ENCODE results near the gene SSC4D.
A peak's percentile ranks its signal among the peaks of the same experiment; 100 is the strongest.

The SSC4D gene

GRCh38 chr7:76428868-76429805 is 19.6 kb upstream of the SSC4D start:
- Histone ChIP-seq H3K27me3 (ENCODE audit: control insufficient read depth in 3 of 3, insufficient read depth in 3 of 3, low read depth in 1 of 3, low read length in 3 of 3) (no peaks in the 10 kb centered on the region), H3K18ac (ENCODE audit: low read length) (no peak overlapping the region), H2AK5ac (ENCODE audit: low read depth, low read length) (no peak overlapping the region), H3K4me1 (ENCODE audit: control insufficient read depth in 2 of 2, insufficient read depth in 1 of 2, low read depth in 1 of 2, low read length in 2 of 2) (no peaks in the 10 kb centered on the region), H2BK12ac (ENCODE audit: low read length) (no peak overlapping the region), H3K9me3 (replicated peaks in 1 of 2; ENCODE audit: control insufficient read depth in 2 of 2, insufficient read depth in 1 of 2, low read depth in 1 of 2, low read length in 2 of 2) (no peaks in the 10 kb centered on the region), H3K4me2 (ENCODE audit: insufficient read depth, low read length, poor library complexity, severe bottlenecking) (no peak overlapping the region), H4K91ac (ENCODE audit: low read depth, low read length, poor library complexity) (peak overlapping the region; percentile 53), H3K4ac (ENCODE audit: low read length) (no peak overlapping the region), H3K9ac (ENCODE audit: low read depth, low read length, poor library complexity) (no peak overlapping the region), H3K27ac (replicated peaks; ENCODE audit: low read length) (no peak overlapping the region), H3K23ac (ENCODE audit: low read depth, low read length, poor library complexity) (no peak overlapping the region), H2BK15ac (ENCODE audit: low read length) (no peak overlapping the region), H2AFZ (ENCODE audit: low read length) (no peak overlapping the region), H3K4me3 (ENCODE audit: low read length in 2 of 2) (no peak overlapping the region), H3K14ac (ENCODE audit: low read length) (no peak overlapping the region), H3K36me3 (replicated peaks in 1 of 2; ENCODE audit: control insufficient read depth in 2 of 2, insufficient read depth in 2 of 2, low read length in 2 of 2) (no peaks in the 10 kb centered on the region), H2BK5ac (ENCODE audit: low read length) (no peak overlapping the region), H4K8ac (ENCODE audit: low read depth, low read length) (no peak overlapping the region), H3K79me1 (ENCODE audit: low read depth, low read length) (no peaks in the 10 kb centered on the region), H2BK120ac (ENCODE audit: low read depth, low read length) (no peak overlapping the region)
- no peak for DNase-seq (ENCODE audit: low spot score)
- no CpG with 5 or more reads among the region's 18 CpGs for WGBS, 2 donors (ENCODE audit: extremely low coverage in 2 of 2, insufficient read length in 2 of 2, insufficient replicate concordance in 1 of 2)

GRCh38 chr7:76428149-76428823 is 18.8 kb upstream of the SSC4D start:
- H3K4me1 ChIP-seq (ENCODE audit: control insufficient read depth in 2 of 2, insufficient read depth in 1 of 2, low read depth in 1 of 2, low read length in 2 of 2), result peaks cover 2 to 6% of the 10 kb centered on the region in 2 donors
- no peak overlapping the region for H2BK5ac ChIP-seq (ENCODE audit: low read length)
- H3K4me3 ChIP-seq (ENCODE audit: low read length in 2 of 2), result no peak overlapping the region
- H2BK120ac ChIP-seq (ENCODE audit: low read depth, low read length), result no peak overlapping the region
- H3K14ac ChIP-seq (ENCODE audit: low read length), result no peak overlapping the region
- no peak overlapping the region for H3K4me2 ChIP-seq (ENCODE audit: insufficient read depth, low read length, poor library complexity, severe bottlenecking)
- H3K9me3 ChIP-seq (replicated peaks in 1 of 2; ENCODE audit: control insufficient read depth in 2 of 2, insufficient read depth in 1 of 2, low read depth in 1 of 2, low read length in 2 of 2), result no peaks in the 10 kb centered on the region
- H3K23ac ChIP-seq (ENCODE audit: low read depth, low read length, poor library complexity), result no peak overlapping the region
- no peak overlapping the region for H3K18ac ChIP-seq (ENCODE audit: low read length)
- no peak overlapping the region for H2BK15ac ChIP-seq (ENCODE audit: low read length)
- peaks cover 0 to under 1% (median 0%) of the 10 kb centered on the region in 3 experiments for H3K27me3 ChIP-seq (ENCODE audit: control insufficient read depth in 3 of 3, insufficient read depth in 3 of 3, low read depth in 1 of 3, low read length in 3 of 3)
- no peaks in the 10 kb centered on the region for H3K36me3 ChIP-seq (replicated peaks in 1 of 2; ENCODE audit: control insufficient read depth in 2 of 2, insufficient read depth in 2 of 2, low read length in 2 of 2)
- no peak overlapping the region for H3K27ac ChIP-seq (replicated peaks; ENCODE audit: low read length)
- no peak overlapping the region for H2BK12ac ChIP-seq (ENCODE audit: low read length)
- WGBS, 2 donors (ENCODE audit: extremely low coverage in 2 of 2, insufficient read length in 2 of 2, insufficient replicate concordance in 1 of 2), result no CpG with 5 or more reads among the region's 13 CpGs
- H4K8ac ChIP-seq (ENCODE audit: low read depth, low read length), result no peak overlapping the region
- H4K91ac ChIP-seq (ENCODE audit: low read depth, low read length, poor library complexity), result no peak overlapping the region
- no peaks in the 10 kb centered on the region for H3K79me1 ChIP-seq (ENCODE audit: low read depth, low read length)
- no peak overlapping the region for H2AFZ ChIP-seq (ENCODE audit: low read length)
- H3K4ac ChIP-seq (ENCODE audit: low read length), result no peak overlapping the region
- H3K9ac ChIP-seq (ENCODE audit: low read depth, low read length, poor library complexity), result no peak overlapping the region
- H2AK5ac ChIP-seq (ENCODE audit: low read depth, low read length), result no peak overlapping the region
- no peak for DNase-seq (ENCODE audit: low spot score)

GRCh38 chr7:76427635-76428034 is 18.1 kb upstream of the SSC4D start:
- no peaks in the 10 kb centered on the region for H3K36me3 ChIP-seq (replicated peaks in 1 of 2; ENCODE audit: control insufficient read depth in 2 of 2, insufficient read depth in 2 of 2, low read length in 2 of 2)
- no peak overlapping the region for H3K14ac ChIP-seq (ENCODE audit: low read length)
- no peaks in the 10 kb centered on the region for H3K79me1 ChIP-seq (ENCODE audit: low read depth, low read length)
- H2BK12ac ChIP-seq (ENCODE audit: low read length), result no peak overlapping the region
- no peak overlapping the region for H2BK15ac ChIP-seq (ENCODE audit: low read length)
- no peak for DNase-seq (ENCODE audit: low spot score)
- H4K8ac ChIP-seq (ENCODE audit: low read depth, low read length), result no peak overlapping the region
- no peak overlapping the region for H2BK5ac ChIP-seq (ENCODE audit: low read length)
- H4K91ac ChIP-seq (ENCODE audit: low read depth, low read length, poor library complexity), result no peak overlapping the region
- no peak overlapping the region for H3K23ac ChIP-seq (ENCODE audit: low read depth, low read length, poor library complexity)
- H3K4me3 ChIP-seq (ENCODE audit: low read length in 2 of 2), result no peak overlapping the region
- H3K9ac ChIP-seq (ENCODE audit: low read depth, low read length, poor library complexity), result no peak overlapping the region
- no peak overlapping the region for H3K4ac ChIP-seq (ENCODE audit: low read length)
- no peak overlapping the region for H2AK5ac ChIP-seq (ENCODE audit: low read depth, low read length)
- no peak overlapping the region for H2AFZ ChIP-seq (ENCODE audit: low read length)
- no CpG with 5 or more reads among the region's 5 CpGs for WGBS, 2 donors (ENCODE audit: extremely low coverage in 2 of 2, insufficient read length in 2 of 2, insufficient replicate concordance in 1 of 2)
- H3K27ac ChIP-seq (replicated peaks; ENCODE audit: low read length), result no peak overlapping the region
- no peaks in the 10 kb centered on the region for H3K9me3 ChIP-seq (replicated peaks in 1 of 2; ENCODE audit: control insufficient read depth in 2 of 2, insufficient read depth in 1 of 2, low read depth in 1 of 2, low read length in 2 of 2)
- H3K4me2 ChIP-seq (ENCODE audit: insufficient read depth, low read length, poor library complexity, severe bottlenecking), result no peak overlapping the region
- H3K4me1 ChIP-seq (ENCODE audit: control insufficient read depth in 2 of 2, insufficient read depth in 1 of 2, low read depth in 1 of 2, low read length in 2 of 2), result peaks cover 4 to 8% of the 10 kb centered on the region in 2 donors
- H2BK120ac ChIP-seq (ENCODE audit: low read depth, low read length), result no peak overlapping the region
- no peak overlapping the region for H3K18ac ChIP-seq (ENCODE audit: low read length)
- H3K27me3 ChIP-seq (ENCODE audit: control insufficient read depth in 3 of 3, insufficient read depth in 3 of 3, low read depth in 1 of 3, low read length in 3 of 3), result peaks cover 0 to 3% (median 0%) of the 10 kb centered on the region in 3 experiments

GRCh38 chr7:76426246-76426645 is 16.7 kb upstream of the SSC4D start:
- H2BK12ac ChIP-seq (ENCODE audit: low read length), result no peak overlapping the region
- no peak overlapping the region for H2BK15ac ChIP-seq (ENCODE audit: low read length)
- H3K36me3 ChIP-seq (replicated peaks in 1 of 2; ENCODE audit: control insufficient read depth in 2 of 2, insufficient read depth in 2 of 2, low read length in 2 of 2), result no peaks in the 10 kb centered on the region
- no peak overlapping the region for H2BK120ac ChIP-seq (ENCODE audit: low read depth, low read length)
- no peaks in the 10 kb centered on the region for H3K79me1 ChIP-seq (ENCODE audit: low read depth, low read length)
- H2BK5ac ChIP-seq (ENCODE audit: low read length), result no peak overlapping the region
- H3K9me3 ChIP-seq (replicated peaks in 1 of 2; ENCODE audit: control insufficient read depth in 2 of 2, insufficient read depth in 1 of 2, low read depth in 1 of 2, low read length in 2 of 2), result no peaks in the 10 kb centered on the region
- no peak overlapping the region for H3K4me2 ChIP-seq (ENCODE audit: insufficient read depth, low read length, poor library complexity, severe bottlenecking)
- H3K23ac ChIP-seq (ENCODE audit: low read depth, low read length, poor library complexity), result no peak overlapping the region
- peaks cover 0 to 3% (median 0%) of the 10 kb centered on the region in 3 experiments for H3K27me3 ChIP-seq (ENCODE audit: control insufficient read depth in 3 of 3, insufficient read depth in 3 of 3, low read depth in 1 of 3, low read length in 3 of 3)
- H3K27ac ChIP-seq (replicated peaks; ENCODE audit: low read length), result no peak overlapping the region
- H3K4me3 ChIP-seq (ENCODE audit: low read length in 2 of 2), result no peak overlapping the region
- no peak overlapping the region for H3K9ac ChIP-seq (ENCODE audit: low read depth, low read length, poor library complexity)
- no CpG with 5 or more reads among the region's 4 CpGs for WGBS, 2 donors (ENCODE audit: extremely low coverage in 2 of 2, insufficient read length in 2 of 2, insufficient replicate concordance in 1 of 2)
- no peak overlapping the region for H4K91ac ChIP-seq (ENCODE audit: low read depth, low read length, poor library complexity)
- peaks cover 4 to 8% of the 10 kb centered on the region in 2 donors for H3K4me1 ChIP-seq (ENCODE audit: control insufficient read depth in 2 of 2, insufficient read depth in 1 of 2, low read depth in 1 of 2, low read length in 2 of 2)
- H4K8ac ChIP-seq (ENCODE audit: low read depth, low read length), result no peak overlapping the region
- H3K18ac ChIP-seq (ENCODE audit: low read length), result peak overlapping the region; percentile 52
- H2AFZ ChIP-seq (ENCODE audit: low read length), result no peak overlapping the region
- no peak for DNase-seq (ENCODE audit: low spot score)
- H2AK5ac ChIP-seq (ENCODE audit: low read depth, low read length), result peak overlapping the region; percentile 25
- H3K4ac ChIP-seq (ENCODE audit: low read length), result no peak overlapping the region
- no peak overlapping the region for H3K14ac ChIP-seq (ENCODE audit: low read length)

Data from neuronal stem cell (in vitro differentiated cells).